SK-N-SH treated with all-trans-retinoic acid at 6 μM for 48 hours (cell line): ENCODE measurements around the gene KLHDC7B.
A peak's percentile ranks its signal among the peaks of the same experiment; 100 is the strongest.

ENCODE experiments used
- ATAC-seq: fragments of 200-7000 bp; cut with Tn5 transposase; 3 replicates; pipeline ENCODE4 v1.9.1; 2020; ENCODE audit warnings: mild to moderate bottlenecking, moderate library complexity
- ARNTL ChIP-seq: fragments of 450-650 bp; formaldehyde crosslinking; IDR thresholded peaks from 2 replicates; pipeline ENCODE4 v1.5.0; 2020; ENCODE audit warnings: low read depth, mild to moderate bottlenecking, moderate library complexity, borderline replicate concordance
- BACH2 ChIP-seq: fragments of 250-450 bp; sonication (Bioruptor Pico); IDR thresholded peaks from 2 replicates; pipeline ENCODE4 v1.9.0; 2021; ENCODE audit warnings: mild to moderate bottlenecking, borderline replicate concordance
- CSDC2 ChIP-seq: fragments of 250-450 bp; sonication (Bioruptor Pico); IDR thresholded peaks from 2 replicates; pipeline ENCODE4 v1.5.0; 2020; ENCODE audit warnings: mild to moderate bottlenecking, moderate library complexity
- ESRRG ChIP-seq: fragments of 250-450 bp; sonication (Bioruptor Pico); IDR thresholded peaks from 2 replicates; pipeline ENCODE4 v1.6.1; 2021; ENCODE audit warnings: mild to moderate bottlenecking
- GLIS3 ChIP-seq: fragments of 250-450 bp; sonication (Bioruptor Pico); IDR thresholded peaks from 2 replicates; pipeline ENCODE4 v1.5.0; 2020; ENCODE audit warnings: mild to moderate bottlenecking, moderate library complexity
- ISL1 ChIP-seq: fragments of 250-450 bp; sonication (Bioruptor Pico); IDR thresholded peaks from 2 replicates; pipeline ENCODE4 v2.1.2; 2022; ENCODE audit warnings: mild to moderate bottlenecking, moderate library complexity
- OSR1 ChIP-seq: fragments of 250-450 bp; sonication (Bioruptor Pico); IDR thresholded peaks from 2 replicates; pipeline ENCODE4 v1.8.0; 2022; ENCODE audit warnings: moderate library complexity, mild to moderate bottlenecking, inconsistent platforms
- PPARA ChIP-seq: fragments of 250-450 bp; sonication (Bioruptor Pico); IDR thresholded peaks from 2 replicates; pipeline ENCODE4 v1.5.0; 2020; ENCODE audit warnings: mild to moderate bottlenecking, borderline replicate concordance
- RARB ChIP-seq: fragments of 250-450 bp; sonication (Bioruptor Pico); IDR thresholded peaks from 2 replicates; pipeline ENCODE4 v1.8.0; 2021; ENCODE audit warnings: mild to moderate bottlenecking, moderate library complexity
- SNAI2 ChIP-seq: fragments of 250-450 bp; sonication (Bioruptor Pico); IDR thresholded peaks from 2 replicates; pipeline ENCODE4 v1.5.0; 2020; ENCODE audit warnings: mild to moderate bottlenecking, moderate library complexity
- TOX ChIP-seq: fragments of 250-450 bp; sonication (Bioruptor Pico); IDR thresholded peaks from 2 replicates; pipeline ENCODE4 v1.8.0; 2021; ENCODE audit warnings: mild to moderate bottlenecking, moderate library complexity, borderline replicate concordance
- ZC3H10 ChIP-seq: fragments of 250-450 bp; sonication (Bioruptor Pico); IDR thresholded peaks from 2 replicates; pipeline ENCODE4 v1.5.1; 2021; ENCODE audit warnings: mild to moderate bottlenecking, moderate library complexity
- ZFP3 ChIP-seq: fragments of 250-450 bp; sonication (Bioruptor Pico); IDR thresholded peaks from 2 replicates; pipeline ENCODE4 v1.5.0; 2020; ENCODE audit warnings: mild to moderate bottlenecking, moderate library complexity
- ZFP30 ChIP-seq: fragments of 450-650 bp; formaldehyde crosslinking; IDR thresholded peaks from 2 replicates; pipeline ENCODE4 v1.5.0; 2022; ENCODE audit warnings: mild to moderate bottlenecking, moderate library complexity
- ZNF565 ChIP-seq: fragments of 450-650 bp; formaldehyde crosslinking; conservative IDR thresholded peaks from 2 replicates; pipeline ENCODE4 v1.5.0; 2020; ENCODE audit warnings: low read depth, mild to moderate bottlenecking, moderate library complexity
- ZNF8 ChIP-seq: fragments of 450-650 bp; formaldehyde crosslinking; IDR thresholded peaks from 2 replicates; pipeline ENCODE4 v1.5.0; 2020; ENCODE audit warnings: mild to moderate bottlenecking, moderate library complexity
- TF ChIP-seq, protein P1 (sequence below): fragments of 250-450 bp; sonication (Bioruptor Pico); IDR thresholded peaks from 2 replicates; pipeline ENCODE4 v1.5.1; 2021; ENCODE audit warnings: mild to moderate bottlenecking, moderate library complexity
- TF ChIP-seq, protein P2 (sequence below): fragments of 250-450 bp; sonication (Bioruptor Pico); IDR thresholded peaks from 2 replicates; pipeline ENCODE4 v1.8.0; 2021; ENCODE audit warnings: low read depth, mild to moderate bottlenecking, moderate library complexity, borderline replicate concordance
- TF ChIP-seq, protein P3 (sequence below): fragments of 250-450 bp; sonication (Bioruptor Pico); IDR thresholded peaks from 2 replicates; pipeline ENCODE4 v1.5.0; 2020; ENCODE audit warnings: mild to moderate bottlenecking, moderate library complexity
- TF ChIP-seq, protein P4 (sequence below): fragments of 250-450 bp; sonication (Bioruptor Pico); IDR thresholded peaks from 2 replicates; pipeline ENCODE4 v1.5.1; 2020; ENCODE audit warnings: low read depth, mild to moderate bottlenecking, moderate library complexity
- TF ChIP-seq, protein P5 (sequence below): fragments of 250-450 bp; sonication (Bioruptor Pico); IDR thresholded peaks from 2 replicates; pipeline ENCODE4 v1.8.0; 2020; ENCODE audit warnings: mild to moderate bottlenecking, moderate library complexity, borderline replicate concordance

Gene KLHDC7B

DNA sequence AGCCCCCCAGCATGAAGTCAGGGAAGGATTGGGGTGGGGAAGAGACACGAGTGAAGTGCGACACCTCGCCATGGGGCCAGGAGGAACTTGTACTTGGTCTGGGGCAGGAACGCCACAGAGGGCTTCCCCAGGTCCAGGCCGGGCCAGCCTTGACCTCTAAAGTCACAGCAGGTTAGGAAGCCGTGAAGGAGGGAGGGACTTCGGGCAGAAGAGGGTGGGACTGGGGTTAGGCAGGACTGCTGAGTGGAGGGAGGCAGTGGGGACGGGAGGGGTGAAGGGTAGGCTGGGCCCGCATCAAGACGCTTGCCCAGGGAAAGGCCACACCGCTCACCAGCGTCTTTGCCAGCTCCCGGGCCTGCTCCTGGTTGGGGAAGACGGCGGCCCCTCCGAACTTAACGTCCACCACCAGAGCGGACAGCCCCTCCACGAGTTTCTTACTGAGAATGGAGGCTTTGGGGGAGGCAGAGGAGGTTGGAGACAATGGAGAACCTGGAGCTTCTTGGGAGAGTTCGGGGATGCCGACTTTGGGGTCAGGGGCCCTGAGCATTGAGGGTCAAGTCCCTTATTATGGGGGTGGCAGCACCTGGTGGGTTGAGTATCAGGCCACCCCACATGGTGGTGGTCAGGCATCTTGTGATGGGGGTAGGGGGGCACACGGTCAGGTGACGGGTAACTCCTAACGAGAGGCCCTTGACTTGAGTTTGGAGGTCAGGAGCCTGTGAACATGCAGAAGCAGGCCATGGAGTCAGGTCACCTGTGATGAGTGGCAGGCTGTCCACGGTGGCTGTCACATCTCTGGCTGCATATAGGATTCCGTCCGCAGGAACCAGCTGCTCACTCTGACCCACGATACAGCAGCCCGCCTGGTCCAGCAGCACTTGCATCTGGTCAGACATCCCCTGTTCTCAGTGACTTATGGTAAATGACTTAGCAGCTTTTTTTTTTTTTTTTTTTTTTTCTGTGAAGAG is 18.6 kb upstream of the KLHDC7B start:
- TF ChIP-seq ZC3H10 (CRISPR knock-in tag) (no peak), OSR1 (CRISPR knock-in tag) (no peak), BACH2 (CRISPR knock-in tag) (no peak), RARB (no peak), ZNF8 (CRISPR knock-in tag) (no peak), ESRRG (CRISPR knock-in tag) (no peak), TOX (CRISPR knock-in tag) (no peak), PPARA (no peak), GLIS3 (no peak), ZNF565 (CRISPR knock-in tag) (no peak), ARNTL (CRISPR knock-in tag) (no peak), ZFP30 (CRISPR knock-in tag) (no peak), SNAI2 (CRISPR knock-in tag) (no peak), CSDC2 (CRISPR knock-in tag) (no peak)
- TF ChIP-seq, protein P1, sequence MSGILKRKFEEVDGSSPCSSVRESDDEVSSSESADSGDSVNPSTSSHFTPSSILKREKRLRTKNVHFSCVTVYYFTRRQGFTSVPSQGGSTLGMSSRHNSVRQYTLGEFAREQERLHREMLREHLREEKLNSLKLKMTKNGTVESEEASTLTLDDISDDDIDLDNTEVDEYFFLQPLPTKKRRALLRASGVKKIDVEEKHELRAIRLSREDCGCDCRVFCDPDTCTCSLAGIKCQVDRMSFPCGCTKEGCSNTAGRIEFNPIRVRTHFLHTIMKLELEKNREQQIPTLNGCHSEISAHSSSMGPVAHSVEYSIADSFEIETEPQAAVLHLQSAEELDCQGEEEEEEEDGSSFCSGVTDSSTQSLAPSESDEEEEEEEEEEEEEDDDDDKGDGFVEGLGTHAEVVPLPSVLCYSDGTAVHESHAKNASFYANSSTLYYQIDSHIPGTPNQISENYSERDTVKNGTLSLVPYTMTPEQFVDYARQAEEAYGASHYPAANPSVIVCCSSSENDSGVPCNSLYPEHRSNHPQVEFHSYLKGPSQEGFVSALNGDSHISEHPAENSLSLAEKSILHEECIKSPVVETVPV (CRISPR knock-in tag): no peak
- TF ChIP-seq, protein P2, sequence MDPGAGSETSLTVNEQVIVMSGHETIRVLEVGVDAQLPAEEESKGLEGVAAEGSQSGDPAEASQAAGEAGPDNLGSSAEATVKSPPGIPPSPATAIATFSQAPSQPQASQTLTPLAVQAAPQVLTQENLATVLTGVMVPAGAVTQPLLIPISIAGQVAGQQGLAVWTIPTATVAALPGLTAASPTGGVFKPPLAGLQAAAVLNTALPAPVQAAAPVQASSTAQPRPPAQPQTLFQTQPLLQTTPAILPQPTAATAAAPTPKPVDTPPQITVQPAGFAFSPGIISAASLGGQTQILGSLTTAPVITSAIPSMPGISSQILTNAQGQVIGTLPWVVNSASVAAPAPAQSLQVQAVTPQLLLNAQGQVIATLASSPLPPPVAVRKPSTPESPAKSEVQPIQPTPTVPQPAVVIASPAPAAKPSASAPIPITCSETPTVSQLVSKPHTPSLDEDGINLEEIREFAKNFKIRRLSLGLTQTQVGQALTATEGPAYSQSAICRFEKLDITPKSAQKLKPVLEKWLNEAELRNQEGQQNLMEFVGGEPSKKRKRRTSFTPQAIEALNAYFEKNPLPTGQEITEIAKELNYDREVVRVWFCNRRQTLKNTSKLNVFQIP: no peak
- TF ChIP-seq, protein P3, sequence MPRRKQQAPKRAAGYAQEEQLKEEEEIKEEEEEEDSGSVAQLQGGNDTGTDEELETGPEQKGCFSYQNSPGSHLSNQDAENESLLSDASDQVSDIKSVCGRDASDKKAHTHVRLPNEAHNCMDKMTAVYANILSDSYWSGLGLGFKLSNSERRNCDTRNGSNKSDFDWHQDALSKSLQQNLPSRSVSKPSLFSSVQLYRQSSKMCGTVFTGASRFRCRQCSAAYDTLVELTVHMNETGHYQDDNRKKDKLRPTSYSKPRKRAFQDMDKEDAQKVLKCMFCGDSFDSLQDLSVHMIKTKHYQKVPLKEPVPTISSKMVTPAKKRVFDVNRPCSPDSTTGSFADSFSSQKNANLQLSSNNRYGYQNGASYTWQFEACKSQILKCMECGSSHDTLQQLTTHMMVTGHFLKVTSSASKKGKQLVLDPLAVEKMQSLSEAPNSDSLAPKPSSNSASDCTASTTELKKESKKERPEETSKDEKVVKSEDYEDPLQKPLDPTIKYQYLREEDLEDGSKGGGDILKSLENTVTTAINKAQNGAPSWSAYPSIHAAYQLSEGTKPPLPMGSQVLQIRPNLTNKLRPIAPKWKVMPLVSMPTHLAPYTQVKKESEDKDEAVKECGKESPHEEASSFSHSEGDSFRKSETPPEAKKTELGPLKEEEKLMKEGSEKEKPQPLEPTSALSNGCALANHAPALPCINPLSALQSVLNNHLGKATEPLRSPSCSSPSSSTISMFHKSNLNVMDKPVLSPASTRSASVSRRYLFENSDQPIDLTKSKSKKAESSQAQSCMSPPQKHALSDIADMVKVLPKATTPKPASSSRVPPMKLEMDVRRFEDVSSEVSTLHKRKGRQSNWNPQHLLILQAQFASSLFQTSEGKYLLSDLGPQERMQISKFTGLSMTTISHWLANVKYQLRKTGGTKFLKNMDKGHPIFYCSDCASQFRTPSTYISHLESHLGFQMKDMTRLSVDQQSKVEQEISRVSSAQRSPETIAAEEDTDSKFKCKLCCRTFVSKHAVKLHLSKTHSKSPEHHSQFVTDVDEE (CRISPR knock-in tag): no peak
- TF ChIP-seq, protein P4, sequence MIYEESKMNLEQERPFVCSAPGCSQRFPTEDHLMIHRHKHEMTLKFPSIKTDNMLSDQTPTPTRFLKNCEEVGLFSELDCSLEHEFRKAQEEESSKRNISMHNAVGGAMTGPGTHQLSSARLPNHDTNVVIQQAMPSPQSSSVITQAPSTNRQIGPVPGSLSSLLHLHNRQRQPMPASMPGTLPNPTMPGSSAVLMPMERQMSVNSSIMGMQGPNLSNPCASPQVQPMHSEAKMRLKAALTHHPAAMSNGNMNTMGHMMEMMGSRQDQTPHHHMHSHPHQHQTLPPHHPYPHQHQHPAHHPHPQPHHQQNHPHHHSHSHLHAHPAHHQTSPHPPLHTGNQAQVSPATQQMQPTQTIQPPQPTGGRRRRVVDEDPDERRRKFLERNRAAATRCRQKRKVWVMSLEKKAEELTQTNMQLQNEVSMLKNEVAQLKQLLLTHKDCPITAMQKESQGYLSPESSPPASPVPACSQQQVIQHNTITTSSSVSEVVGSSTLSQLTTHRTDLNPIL (CRISPR knock-in tag): no peak
- peak; percentile 9; the same call in 2 of the 3 replicates for ATAC-seq

DNA sequence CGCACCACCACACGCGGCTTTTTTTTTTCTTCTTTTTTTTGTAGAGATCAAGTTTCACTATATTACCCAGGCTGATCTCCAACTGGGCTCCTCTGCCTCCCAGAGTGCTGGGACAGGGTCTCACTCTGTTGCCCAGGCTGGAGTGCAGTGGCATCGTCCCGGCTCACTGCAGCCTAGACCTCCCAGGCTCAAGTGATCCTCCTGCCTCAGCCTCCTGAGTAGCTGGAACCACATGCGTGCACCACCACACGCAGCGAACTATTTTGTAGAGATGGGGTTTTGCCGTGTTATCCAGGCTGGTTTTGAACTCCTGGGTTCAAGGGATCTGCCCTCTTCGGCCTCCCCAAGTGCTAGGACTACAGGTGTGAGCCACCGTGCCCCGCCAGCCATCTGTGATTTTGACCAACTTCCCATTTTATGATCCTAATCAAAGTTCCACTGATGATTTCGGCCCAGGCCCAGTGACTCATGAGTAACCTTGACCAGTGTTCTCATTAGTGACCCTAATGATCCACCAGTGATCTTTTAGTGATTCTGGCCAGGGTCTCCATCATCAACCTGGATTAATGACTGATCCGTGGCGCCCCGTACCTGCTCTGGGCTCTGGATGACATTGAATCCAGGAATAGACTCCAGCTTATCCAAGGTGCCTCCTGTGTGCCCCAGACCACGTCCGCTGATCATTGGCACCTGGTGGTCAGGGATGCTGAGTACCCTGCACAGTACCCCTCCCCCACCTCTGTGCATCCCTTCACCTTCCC is 17.6 kb upstream of the KLHDC7B start:
- TF ChIP-seq, protein P5, sequence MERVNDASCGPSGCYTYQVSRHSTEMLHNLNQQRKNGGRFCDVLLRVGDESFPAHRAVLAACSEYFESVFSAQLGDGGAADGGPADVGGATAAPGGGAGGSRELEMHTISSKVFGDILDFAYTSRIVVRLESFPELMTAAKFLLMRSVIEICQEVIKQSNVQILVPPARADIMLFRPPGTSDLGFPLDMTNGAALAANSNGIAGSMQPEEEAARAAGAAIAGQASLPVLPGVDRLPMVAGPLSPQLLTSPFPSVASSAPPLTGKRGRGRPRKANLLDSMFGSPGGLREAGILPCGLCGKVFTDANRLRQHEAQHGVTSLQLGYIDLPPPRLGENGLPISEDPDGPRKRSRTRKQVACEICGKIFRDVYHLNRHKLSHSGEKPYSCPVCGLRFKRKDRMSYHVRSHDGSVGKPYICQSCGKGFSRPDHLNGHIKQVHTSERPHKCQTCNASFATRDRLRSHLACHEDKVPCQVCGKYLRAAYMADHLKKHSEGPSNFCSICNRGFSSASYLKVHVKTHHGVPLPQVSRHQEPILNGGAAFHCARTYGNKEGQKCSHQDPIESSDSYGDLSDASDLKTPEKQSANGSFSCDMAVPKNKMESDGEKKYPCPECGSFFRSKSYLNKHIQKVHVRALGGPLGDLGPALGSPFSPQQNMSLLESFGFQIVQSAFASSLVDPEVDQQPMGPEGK (CRISPR knock-in tag): no peak
- TF ChIP-seq PPARA (no peak), OSR1 (CRISPR knock-in tag) (no peak), ZNF8 (CRISPR knock-in tag) (no peak), ZC3H10 (CRISPR knock-in tag) (no peak), GLIS3 (no peak), ISL1 (CRISPR knock-in tag) (no peak), ZFP3 (CRISPR knock-in tag) (no peak), ARNTL (CRISPR knock-in tag) (no peak)
- no peak for ATAC-seq
